Muscle of back (tissue), 11 donors: Measurements from ENCODE around the gene S100A16. TPM values are rescaled to one million over a fixed set of nuclear protein-coding genes. Genes with fewer than 3 reads are reported as not detected.
"Not testable (repeated sequence)": the region's sequence is repeated elsewhere in the genome, so short reads cannot be mapped to it uniquely, and the experiment has no call there.

Experiments used
- DNase-seq, 3 donors: peaks; one replicate each; pipeline versions ENCODE4 v3.0.0 to v3.0.0-alpha.2; 2013
- polyA plus RNA-seq, 10 donors: library from polyadenylated mRNA; unstranded; fragments of 120-200 nt; gene quantifications; one replicate each; pipeline ENCODE4 v1.2.1, GENCODE V29; 2013; ENCODE audit not compliant: insufficient read length in 10 of 10

S100A16 gene
- polyA plus RNA-seq, 10 donors: 41.9 to 80.4 (median 56.6) TPM

GRCh38 chr1:153566414-153567371, 46.2 kb downstream of the S100A16 start:
- DNase-seq: peak; percentile 80 to 96 (median 90)

DNA sequence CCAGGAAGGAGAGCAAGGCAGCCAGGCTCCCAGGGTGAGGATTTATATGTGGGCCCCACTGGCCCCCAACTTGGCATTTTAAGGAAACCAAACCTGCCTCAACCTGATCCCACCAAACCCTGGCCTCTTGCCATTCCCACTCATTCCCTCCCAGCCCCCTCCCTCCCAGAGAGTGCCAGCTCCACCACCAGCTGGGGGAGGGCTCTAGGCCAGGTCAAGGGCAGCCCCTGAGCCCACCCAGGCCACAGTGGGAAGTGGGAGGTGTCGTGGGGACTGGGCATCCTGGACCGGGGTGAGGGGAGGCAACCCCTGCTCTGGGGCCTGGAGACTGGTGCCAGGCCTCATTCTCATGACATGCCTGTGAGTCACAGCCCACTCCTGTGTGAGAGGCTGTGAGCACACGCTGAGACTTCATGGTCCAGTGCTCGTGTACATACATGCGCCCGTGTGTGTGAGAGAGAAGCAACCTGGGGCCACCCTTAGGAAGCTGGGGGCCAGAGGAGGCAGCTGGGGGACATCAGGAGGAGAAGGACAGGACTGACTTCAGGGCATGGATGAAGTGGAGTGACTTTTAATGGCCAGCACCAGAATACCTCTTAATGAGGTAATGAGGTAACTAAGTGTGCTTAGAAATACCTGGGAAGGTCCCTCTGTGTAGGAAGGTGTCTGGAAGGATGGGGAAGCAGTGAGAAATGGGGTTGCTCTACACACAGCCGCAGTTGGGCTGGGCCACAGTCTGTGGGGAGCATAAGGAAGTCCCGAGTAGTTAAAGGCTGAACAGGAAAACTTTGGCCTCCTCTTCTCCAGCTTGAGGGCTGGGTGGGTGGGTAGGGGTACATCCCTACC, 47.2 kb downstream of the S100A16 start, which contains the start of gene S100A2:
S100A2 (minus strand) TSS at position 316 of the 846 bp plus-strand sequence. CDS start 1,967 bp downstream, outside the sequence.
- peak in 2 of 3 donors; percentile 48 to 76 for DNase-seq

DNA sequence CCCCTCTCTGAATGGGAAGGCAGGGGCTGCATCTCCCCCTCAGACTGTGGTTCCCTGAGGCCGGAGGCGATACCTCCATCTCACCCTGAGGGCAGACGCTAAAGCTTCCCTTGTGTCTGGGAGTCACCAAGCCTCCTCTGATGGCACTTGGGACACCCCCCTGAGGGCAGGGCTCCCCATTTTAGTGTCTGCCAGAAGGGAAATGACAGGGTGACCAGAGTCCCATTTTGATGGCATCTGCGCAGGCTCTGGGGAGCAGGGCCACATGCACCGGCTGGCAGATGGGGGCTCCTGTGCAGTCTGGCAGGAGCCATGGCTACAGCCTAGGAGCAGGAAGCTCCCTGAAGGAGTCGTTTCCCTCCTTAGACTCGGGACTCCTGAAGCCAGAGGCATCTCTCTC, 48.9 kb downstream of the S100A16 start:
- no peak for DNase-seq

GRCh38 chr1:153563483-153563901, 49.4 kb downstream of the S100A16 start:
- no peak for DNase-seq

DNA sequence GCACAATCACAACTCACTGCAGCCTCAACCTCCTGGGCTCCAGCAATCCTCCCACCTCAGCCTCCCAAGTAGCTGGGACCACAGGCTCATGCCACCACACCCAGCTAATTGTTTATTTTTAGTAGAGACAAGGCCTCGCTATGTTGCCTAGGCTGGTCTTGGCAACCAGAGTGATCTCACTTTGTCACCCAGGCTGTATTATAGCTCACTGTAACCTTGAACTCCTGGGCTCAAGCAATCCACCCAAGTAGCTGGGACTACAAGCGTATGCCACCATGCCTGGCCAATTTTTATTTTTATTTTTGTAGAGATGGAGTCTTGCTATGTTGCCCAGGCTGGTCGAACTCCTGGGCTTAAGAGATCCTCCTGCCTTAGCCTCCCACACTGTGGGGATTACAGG, 50.9 kb downstream of the S100A16 start:
- DNase-seq: not testable (repeated sequence)

DNA sequence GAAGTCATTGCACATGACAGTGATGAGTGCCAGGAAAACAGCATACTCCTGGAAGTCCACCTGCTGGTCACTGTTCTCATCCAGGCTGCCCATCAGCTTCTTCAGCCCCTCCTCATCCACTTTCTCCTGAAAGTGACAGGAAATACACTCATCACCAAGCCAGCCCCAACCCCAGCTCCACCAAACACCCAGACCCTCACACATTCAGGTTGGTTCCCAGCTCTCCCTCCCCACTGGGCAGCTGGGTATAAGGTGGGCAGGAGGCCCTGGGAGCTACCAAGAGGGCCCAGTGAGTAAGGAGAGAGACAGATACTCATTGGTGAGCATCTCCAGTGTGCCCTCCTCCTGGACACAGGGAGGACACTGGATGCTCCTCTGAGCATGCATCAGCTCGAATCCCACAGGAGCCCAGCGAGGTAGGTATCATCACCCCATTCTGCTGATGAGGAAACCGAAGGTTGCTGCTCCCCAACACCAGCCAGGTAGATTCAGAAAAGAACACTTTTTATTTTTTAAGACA, 51.4 kb downstream of the S100A16 start:
- no peak for DNase-seq

DNA sequence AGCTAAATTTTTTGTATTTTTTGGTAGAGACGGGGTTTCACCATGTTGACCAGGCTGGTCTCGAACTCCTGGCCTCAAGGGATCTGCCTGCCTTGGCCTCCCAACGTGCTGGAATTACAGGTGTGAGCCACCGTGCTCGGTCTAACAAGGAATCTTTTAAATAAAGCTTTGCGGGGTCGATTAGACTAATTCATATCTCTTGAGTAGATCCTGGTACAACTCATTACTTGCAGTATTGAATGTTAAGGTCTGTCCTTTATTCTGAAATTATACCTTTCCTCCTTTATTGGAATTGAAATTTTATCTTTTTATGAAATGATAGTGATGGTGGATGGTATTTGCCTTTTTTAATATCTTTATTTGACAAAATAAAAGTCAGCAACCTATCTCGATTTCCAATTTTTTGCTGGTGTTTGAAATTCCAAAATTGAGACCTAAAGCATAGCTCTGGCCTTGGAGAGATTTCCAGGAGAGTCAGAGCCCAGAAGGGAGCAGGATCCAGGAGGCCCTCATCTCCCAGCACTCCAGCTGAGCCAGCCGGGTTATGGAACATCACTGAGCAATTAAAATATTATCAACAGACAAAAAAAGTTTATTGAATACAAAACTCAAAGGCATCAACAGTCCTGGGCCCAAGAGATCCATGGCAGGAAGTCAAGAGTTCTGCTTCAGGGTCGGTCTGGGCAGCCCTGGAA, 52.0 kb downstream of the S100A16 start:
- DNase-seq: no peak

DNA sequence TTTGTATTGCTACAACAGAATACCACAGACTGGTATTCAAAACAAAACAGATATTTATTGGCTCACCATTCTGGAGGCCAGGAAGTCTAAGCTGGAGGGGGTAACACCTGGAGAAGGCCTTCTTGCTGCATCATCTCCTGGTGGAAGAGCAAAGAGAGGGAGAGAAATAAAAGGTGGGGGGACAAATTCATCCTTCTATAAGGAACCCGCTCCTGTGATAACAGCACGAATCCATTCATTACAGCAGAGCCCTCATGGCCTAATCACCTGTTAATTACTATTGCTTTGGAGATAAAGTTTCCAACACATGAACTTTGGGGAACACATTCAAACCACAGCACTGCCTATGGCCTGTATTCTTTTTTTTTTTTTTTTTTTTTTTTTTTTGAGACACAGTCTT, 52.7 kb downstream of the S100A16 start:
- DNase-seq: no peak

GRCh38 chr1:153557877-153558276, 55.1 kb downstream of the S100A16 start:
- DNase-seq: no peak

Other genes with a start within 250 kb of the S100A16 start
- gene S100A12, start 237.5 kb downstream of the S100A16 start, polyA plus RNA-seq: 1 to 10 TPM in 6 of 10 donors, under 1 TPM in 3, not detected in 1; 0.26 to 4.9 (median 1.8) TPM
- 10 to 100 TPM in 8 of 10 donors, 1 to 10 TPM in 2; 4.7 to 37.0 (median 13.9) TPM for gene S100A8, start 222.1 kb downstream of the S100A16 start, polyA plus RNA-seq
- not detected for gene S100A7A, start 196.6 kb downstream of the S100A16 start, polyA plus RNA-seq
- not detected for gene S100A7, start 152.5 kb downstream of the S100A16 start, polyA plus RNA-seq
- gene S100A6, start 77.1 kb downstream of the S100A16 start, polyA plus RNA-seq: 100 to 1,000 TPM; 159 to 322 (median 210) TPM
- gene S100A5, start 72.2 kb downstream of the S100A16 start, polyA plus RNA-seq: under 1 TPM in 5 of 10 donors, not detected in 5; 0.23 to 0.65 (median 0.41) TPM
- gene S100A4, start 67.3 kb downstream of the S100A16 start, polyA plus RNA-seq: 100 to 1,000 TPM; 162 to 254 (median 206) TPM
- gene S100A3, start 63.9 kb downstream of the S100A16 start, polyA plus RNA-seq: 1 to 10 TPM in 4 of 10 donors, under 1 TPM in 4, not detected in 2; 0.35 to 1.2 (median 0.86) TPM
- 10 to 100 TPM in 2 of 10 donors, 1 to 10 TPM in 6, under 1 TPM in 2; 0.35 to 11.4 (median 1.5) TPM for gene S100A2, start 47.3 kb downstream of the S100A16 start, polyA plus RNA-seq
- 10 to 100 TPM in 2 of 10 donors, under 1 TPM in 6, not detected in 2; 0.22 to 51.2 (median 0.36) TPM for gene S100A14, start 3.2 kb upstream of the S100A16 start, polyA plus RNA-seq
- 10 to 100 TPM; 55.3 to 95.0 (median 78.7) TPM for gene S100A13, start 14.4 kb upstream of the S100A16 start, polyA plus RNA-seq
- gene S100A1, start 15.3 kb upstream of the S100A16 start, polyA plus RNA-seq: 10 to 100 TPM in 5 of 10 donors, 1 to 10 TPM in 5; 2.6 to 16.6 (median 10.0) TPM
- 10 to 100 TPM; 77.9 to 97.5 (median 88.2) TPM for gene CHTOP, start 20.9 kb upstream of the S100A16 start, polyA plus RNA-seq
- gene SNAPIN, start 45.6 kb upstream of the S100A16 start, polyA plus RNA-seq: 10 to 100 TPM; 44.5 to 50.4 (median 46.6) TPM
- gene ILF2, start 57.9 kb upstream of the S100A16 start, polyA plus RNA-seq: 100 to 1,000 TPM; 156 to 204 (median 167) TPM
- gene NPR1, start 65.6 kb upstream of the S100A16 start, polyA plus RNA-seq: 10 to 100 TPM; 12.2 to 18.2 (median 15.0) TPM
- 10 to 100 TPM; 31.4 to 60.0 (median 39.8) TPM for gene INTS3, start 114.9 kb upstream of the S100A16 start, polyA plus RNA-seq
- gene SLC27A3, start 162.3 kb upstream of the S100A16 start, polyA plus RNA-seq: 10 to 100 TPM; 17.9 to 32.7 (median 23.6) TPM